HG03460 (cell line): ENCODE measurements around the gene SBSN.

Experiments
- ATAC-seq: cut with Tn5 transposase; IDR thresholded peaks from one replicate; pipeline ENCODE4 v1.9.1; 2021; ENCODE audit not compliant: unreplicated experiment

The SBSN gene

GRCh38 chr19:35509018-35509652 lies 19.0 kb downstream of the SBSN start:
- ATAC-seq: no peak

- no peak for ATAC-seq
Observed at GRCh38 chr19:35508129-35508528, 20.0 kb downstream of the SBSN start.

- ATAC-seq: no peak
Observed at GRCh38 chr19:35507561-35507960, 20.6 kb downstream of the SBSN start.

- no peak for ATAC-seq
Observed at GRCh38 chr19:35506011-35506410, 22.1 kb downstream of the SBSN start.

GRCh38 chr19:35502751-35503150 lies 25.4 kb downstream of the SBSN start:
- no peak for ATAC-seq

GRCh38 chr19:35501684-35502083 lies 26.4 kb downstream of the SBSN start:
- ATAC-seq: no peak

GRCh38 chr19:35500611-35501010 lies 27.5 kb downstream of the SBSN start:
- ATAC-seq: no peak

- no peak for ATAC-seq
Observed at GRCh38 chr19:35498984-35499527, 29.1 kb downstream of the SBSN start.

GRCh38 chr19:35498220-35498619 lies 29.9 kb downstream of the SBSN start:
- no peak for ATAC-seq

GRCh38 chr19:35497406-35497805 lies 30.7 kb downstream of the SBSN start:
- ATAC-seq: no peak

- ATAC-seq: no peak
Observed at GRCh38 chr19:35495107-35496064, 32.7 kb downstream of the SBSN start.

- no peak for ATAC-seq
Observed at GRCh38 chr19:35493971-35494370, 34.1 kb downstream of the SBSN start.

GRCh38 chr19:35491836-35492360 lies 36.2 kb downstream of the SBSN start:
- ATAC-seq: no peak

GRCh38 chr19:35490364-35490763 lies 37.7 kb downstream of the SBSN start, which contains the start of gene KRTDAP:
Gene KRTDAP, minus strand, starts transcription at chr19:35490464. Its CDS starts 22 bp downstream, at chr19:35490442.
- no peak for ATAC-seq

GRCh38 chr19:35488677-35489076 lies 39.4 kb downstream of the SBSN start:
- ATAC-seq: no peak

- no peak for ATAC-seq
Observed at GRCh38 chr19:35487656-35488182, 40.4 kb downstream of the SBSN start.

- ATAC-seq: no peak
Observed at GRCh38 chr19:35486268-35486708, 41.8 kb downstream of the SBSN start.

GRCh38 chr19:35484252-35485036 lies 43.7 kb downstream of the SBSN start:
- ATAC-seq: peak; percentile 57

- no peak for ATAC-seq
Observed at GRCh38 chr19:35483089-35483488, 45.0 kb downstream of the SBSN start.
